ENCODE data around the gene OR1J1.

OR1J1 gene

DNA sequence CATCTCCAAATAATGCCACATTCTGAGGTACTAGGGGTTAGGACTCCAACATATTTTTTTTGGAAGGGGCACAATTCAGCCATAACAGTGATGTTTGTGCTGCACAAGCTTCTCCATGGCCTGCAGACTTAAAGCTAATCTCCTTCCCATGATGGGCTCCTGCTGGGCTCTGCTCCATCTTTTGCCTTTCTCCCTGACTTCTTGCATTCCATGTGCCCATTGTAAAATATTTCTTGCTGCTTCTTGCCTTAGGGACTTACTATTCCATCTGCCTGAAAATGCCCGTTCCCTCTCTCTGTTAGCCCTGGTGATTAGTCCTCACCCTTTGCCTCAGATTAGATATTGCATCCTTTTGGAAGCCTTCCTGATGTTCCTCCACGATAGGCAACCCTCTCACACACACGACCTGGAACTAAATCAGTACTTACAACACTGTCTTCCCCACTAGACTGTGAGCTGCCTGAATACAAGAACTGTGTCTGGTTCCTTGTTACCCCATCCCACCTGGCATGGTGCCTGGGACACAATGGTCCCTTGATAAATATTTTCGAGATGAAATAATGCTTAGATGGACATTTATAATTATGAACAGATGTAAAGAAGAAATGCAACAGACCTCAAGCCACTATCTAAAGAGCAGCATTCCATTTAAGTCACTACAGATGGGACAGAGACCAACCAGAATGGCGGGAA lies 33.5 kb downstream of the OR1J1 start:
- no peak for DNase-seq

DNA sequence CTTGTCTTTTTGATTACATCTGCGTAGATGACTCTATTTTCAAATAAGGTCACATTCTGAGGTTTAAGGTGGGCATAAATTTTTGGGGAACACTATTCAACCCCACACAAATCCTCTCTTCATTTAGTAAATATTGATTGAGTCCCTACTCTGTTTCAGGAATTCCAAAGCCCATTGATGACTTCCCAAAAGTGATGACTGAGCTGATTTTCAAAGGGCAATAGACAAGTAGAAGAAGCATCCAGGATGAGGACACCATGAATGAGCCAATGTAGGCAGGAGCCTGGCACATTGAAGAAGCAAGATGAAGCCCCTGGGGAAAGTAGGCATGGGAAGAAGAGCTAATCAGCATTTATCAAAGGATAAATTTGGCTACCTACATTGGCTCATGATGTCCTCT lies 35.2 kb downstream of the OR1J1 start:
- no peak for DNase-seq
